Measurements from ENCODE around the gene TSC22D3.
A peak's percentile ranks its signal among the peaks of the same experiment; 100 is the strongest.

TSC22D3 gene

GRCh38 chrX:107768051-107768450 lies 7.5 kb downstream of the TSC22D3 start:
- Mint-ChIP-seq H3K4me1 (no peaks in the 10 kb centered on the region), H3K36me3 (peaks cover 1% of the 10 kb centered on the region), H3K27ac (no peak overlapping the region), H3K4me3 (no peak overlapping the region), H3K27me3 (no peaks in the 10 kb centered on the region), H3K9me3 (no peaks in the 10 kb centered on the region)

- no peaks in the 10 kb centered on the region for H3K9me3 Mint-ChIP-seq
- H3K36me3 Mint-ChIP-seq: peaks cover 1% of the 10 kb centered on the region
Measured at GRCh38 chrX:107766470-107767150, 9.0 kb downstream of the TSC22D3 start.

GRCh38 chrX:107764845-107765608 lies 10.6 kb downstream of the TSC22D3 start:
- H3K4me1 Mint-ChIP-seq: no peaks in the 10 kb centered on the region
- no peak overlapping the region for H3K27ac Mint-ChIP-seq
- H3K4me3 Mint-ChIP-seq: no peak overlapping the region
- H3K9me3 Mint-ChIP-seq: no peaks in the 10 kb centered on the region
- no peaks in the 10 kb centered on the region for H3K27me3 Mint-ChIP-seq
- H3K36me3 Mint-ChIP-seq: peaks cover 1% of the 10 kb centered on the region

More at GRCh38 chrX:107766470-107767150, 9.0 kb downstream of the TSC22D3 start:
- Mint-ChIP-seq H3K27ac (no peak overlapping the region), H3K4me3 (no peak overlapping the region), H3K4me1 (no peaks in the 10 kb centered on the region), H3K27me3 (no peaks in the 10 kb centered on the region)

- Mint-ChIP-seq H3K27me3 (no peaks in the 10 kb centered on the region), H3K4me3 (no peak overlapping the region), H3K4me1 (no peaks in the 10 kb centered on the region), H3K27ac (no peak overlapping the region), H3K9me3 (no peaks in the 10 kb centered on the region), H3K36me3 (peaks cover 1% of the 10 kb centered on the region)
Measured at GRCh38 chrX:107763647-107764046, 11.9 kb downstream of the TSC22D3 start.

- Mint-ChIP-seq H3K27ac (no peak overlapping the region), H3K4me1 (peaks cover 13% of the 10 kb centered on the region), H3K4me3 (no peak overlapping the region), H3K36me3 (no peaks in the 10 kb centered on the region), H3K9me3 (no peaks in the 10 kb centered on the region), H3K27me3 (no peaks in the 10 kb centered on the region)
Measured at GRCh38 chrX:107760304-107761077, 15.1 kb downstream of the TSC22D3 start.

- Mint-ChIP-seq H3K27me3 (no peaks in the 10 kb centered on the region), H3K9me3 (no peaks in the 10 kb centered on the region), H3K36me3 (no peaks in the 10 kb centered on the region), H3K4me3 (no peak overlapping the region), H3K27ac (no peak overlapping the region), H3K4me1 (peaks cover 18% of the 10 kb centered on the region)
Measured at GRCh38 chrX:107758231-107758766, 17.3 kb downstream of the TSC22D3 start.

- no peaks in the 10 kb centered on the region for H3K36me3 Mint-ChIP-seq
- H3K9me3 Mint-ChIP-seq: no peaks in the 10 kb centered on the region
- no peaks in the 10 kb centered on the region for H3K27me3 Mint-ChIP-seq
- no peak overlapping the region for H3K27ac Mint-ChIP-seq
- H3K4me3 Mint-ChIP-seq: no peak overlapping the region
- H3K4me1 Mint-ChIP-seq: peaks cover 20% of the 10 kb centered on the region
Measured at GRCh38 chrX:107755721-107756120, 19.9 kb downstream of the TSC22D3 start.

GRCh38 chrX:107753187-107753586 lies 22.4 kb downstream of the TSC22D3 start:
- H3K9me3 Mint-ChIP-seq: no peaks in the 10 kb centered on the region
- H3K4me1 Mint-ChIP-seq: peaks cover 20% of the 10 kb centered on the region
- no peak overlapping the region for H3K27ac Mint-ChIP-seq
- H3K36me3 Mint-ChIP-seq: no peaks in the 10 kb centered on the region
- no peaks in the 10 kb centered on the region for H3K27me3 Mint-ChIP-seq
- H3K4me3 Mint-ChIP-seq: no peak overlapping the region

GRCh38 chrX:107752714-107753113 lies 22.9 kb downstream of the TSC22D3 start:
- H3K9me3 Mint-ChIP-seq: no peaks in the 10 kb centered on the region
- H3K27me3 Mint-ChIP-seq: no peaks in the 10 kb centered on the region
- H3K4me3 Mint-ChIP-seq: no peak overlapping the region
- no peaks in the 10 kb centered on the region for H3K36me3 Mint-ChIP-seq
- peaks cover 17% of the 10 kb centered on the region for H3K4me1 Mint-ChIP-seq
- H3K27ac Mint-ChIP-seq: no peak overlapping the region

GRCh38 chrX:107752043-107752442 lies 23.5 kb downstream of the TSC22D3 start:
- H3K27me3 Mint-ChIP-seq: no peaks in the 10 kb centered on the region
- H3K27ac Mint-ChIP-seq: peak overlapping the region; percentile 31
- H3K4me1 Mint-ChIP-seq: peaks cover 15% of the 10 kb centered on the region
- H3K4me3 Mint-ChIP-seq: no peak overlapping the region
- H3K36me3 Mint-ChIP-seq: no peaks in the 10 kb centered on the region
- no peaks in the 10 kb centered on the region for H3K9me3 Mint-ChIP-seq

- Mint-ChIP-seq H3K27me3 (no peaks in the 10 kb centered on the region), H3K4me3 (no peak overlapping the region), H3K36me3 (no peaks in the 10 kb centered on the region), H3K27ac (no peak overlapping the region), H3K4me1 (peaks cover 12% of the 10 kb centered on the region), H3K9me3 (no peaks in the 10 kb centered on the region)
Measured at GRCh38 chrX:107750861-107751445, 24.6 kb downstream of the TSC22D3 start.

- H3K4me1 Mint-ChIP-seq: peaks cover 5% of the 10 kb centered on the region
- H3K36me3 Mint-ChIP-seq: no peaks in the 10 kb centered on the region
- no peaks in the 10 kb centered on the region for H3K9me3 Mint-ChIP-seq
- no peaks in the 10 kb centered on the region for H3K27me3 Mint-ChIP-seq
- no peak overlapping the region for H3K4me3 Mint-ChIP-seq
- H3K27ac Mint-ChIP-seq: no peak overlapping the region
Measured at GRCh38 chrX:107750263-107750662, 25.3 kb downstream of the TSC22D3 start.

- Mint-ChIP-seq H3K36me3 (no peaks in the 10 kb centered on the region), H3K27ac (no peak overlapping the region), H3K4me3 (no peak overlapping the region), H3K27me3 (no peaks in the 10 kb centered on the region), H3K4me1 (peaks cover 8% of the 10 kb centered on the region), H3K9me3 (no peaks in the 10 kb centered on the region)
Measured at GRCh38 chrX:107748506-107748905, 27.1 kb downstream of the TSC22D3 start.

GRCh38 chrX:107747596-107748161 lies 27.9 kb downstream of the TSC22D3 start:
- peaks cover 8% of the 10 kb centered on the region for H3K4me1 Mint-ChIP-seq
- no peak overlapping the region for H3K4me3 Mint-ChIP-seq
- no peak overlapping the region for H3K27ac Mint-ChIP-seq
- H3K36me3 Mint-ChIP-seq: no peaks in the 10 kb centered on the region
- no peaks in the 10 kb centered on the region for H3K9me3 Mint-ChIP-seq
- no peaks in the 10 kb centered on the region for H3K27me3 Mint-ChIP-seq

GRCh38 chrX:107744868-107745267 lies 30.7 kb downstream of the TSC22D3 start:
- H3K36me3 Mint-ChIP-seq: no peaks in the 10 kb centered on the region
- peaks cover 27% of the 10 kb centered on the region for H3K4me1 Mint-ChIP-seq
- H3K4me3 Mint-ChIP-seq: no peak overlapping the region
- H3K9me3 Mint-ChIP-seq: no peaks in the 10 kb centered on the region
- H3K27ac Mint-ChIP-seq: no peak overlapping the region
- no peaks in the 10 kb centered on the region for H3K27me3 Mint-ChIP-seq
